Motor neuron (in vitro differentiated cells): Measurements from ENCODE around the gene ATF2. TPM values are rescaled to one million over a fixed set of nuclear protein-coding genes. Genes with fewer than 3 reads are reported as not detected.

Experiments used
- ATAC-seq, 8 experiments: fragments of 200-7000 bp; cut with Tn5 transposase; replicated peaks in 6 of 8; 2 replicates each; pipeline ENCODE4 v1.8.0; 2021; ENCODE audit warnings: mild to moderate bottlenecking in 8 of 8, moderate library complexity in 8 of 8
- H3K27ac ChIP-seq, 2 donors: fragments of 250-450 bp; sonication (Bioruptor Pico); 2 replicates each; pipeline ENCODE4 v1.9.0; 2021; ENCODE audit warnings: antibody characterized with exemption in 2 of 2, mild to moderate bottlenecking in 2 of 2, moderate library complexity in 1 of 2
- H3K4me1 ChIP-seq, 2 donors: fragments of 250-450 bp; sonication (Bioruptor Pico); replicated peaks in 1 of 2; 2 replicates each; pipeline ENCODE4 v1.6.1; 2021; ENCODE audit warnings: antibody characterized with exemption in 2 of 2, mild to moderate bottlenecking in 2 of 2, moderate library complexity in 1 of 2
- H3K4me3 ChIP-seq, 5 donors: fragments of 250-450 bp; sonication (Bioruptor Pico); 2 replicates each; pipeline ENCODE4 v1.9.0; 2021; ENCODE audit warnings: antibody characterized with exemption in 5 of 5, mild to moderate bottlenecking in 5 of 5, moderate library complexity in 4 of 5
- WGBS, 10 experiments: fragments of 450-650 bp; shearing (Covaris generic); methylation state at CpG; one replicate each; pipeline ENCODE4 v1.0.0; 2022; 5-methylcytosine and 5-hydroxymethylcytosine counted together
- in situ Hi-C, 9 experiments: fragments of 400-800 bp; cut with MboI; loops; one replicate each; pipeline ENCODE4 v1.15.0; 2021; ENCODE audit warnings: low sequenced_read_pairs in 9 of 9, low pct_unique_long_range_greater_than_20kb in 2 of 9; ENCODE audit not compliant: unreplicated experiment in 9 of 9
- total RNA-seq, 8 experiments: library from RNA; unstranded; fragments of 300-600 nt; gene quantifications; 2 replicates each; pipeline versions ENCODE4 v1.2.3 to v1.2.4, GENCODE V29; 2022

ATF2 gene
- total RNA-seq = 10 to 100 TPM; 29.9 to 73.5 (median 63.4) TPM

- Histone ChIP-seq H3K4me1 (peaks cover 0 to 4% of the 10 kb centered on the region in 2 donors), H3K4me3 (peak within 1 kb of the TSS; percentile 65 to 92 (median 87)), H3K27ac (peak within 1 kb of the TSS; percentile 91 to 96)
- peak; percentile 85 to 94 (median 92) for ATAC-seq
- in situ Hi-C loops = no loop called here
- 0 to 20% (median 0%) methylated on average over 1 to 12 of the region's 56 CpGs; no CpG with 5 or more reads in 6 of the 10 experiments for WGBS, 10 experiments
Measured at GRCh38 chr2:175167792-175168563, at the start of gene ATF2. Gene ATF2 (minus strand): TSS chr2:175168203. CDS start chr2:175136443, 31,760 bp downstream.

DNA sequence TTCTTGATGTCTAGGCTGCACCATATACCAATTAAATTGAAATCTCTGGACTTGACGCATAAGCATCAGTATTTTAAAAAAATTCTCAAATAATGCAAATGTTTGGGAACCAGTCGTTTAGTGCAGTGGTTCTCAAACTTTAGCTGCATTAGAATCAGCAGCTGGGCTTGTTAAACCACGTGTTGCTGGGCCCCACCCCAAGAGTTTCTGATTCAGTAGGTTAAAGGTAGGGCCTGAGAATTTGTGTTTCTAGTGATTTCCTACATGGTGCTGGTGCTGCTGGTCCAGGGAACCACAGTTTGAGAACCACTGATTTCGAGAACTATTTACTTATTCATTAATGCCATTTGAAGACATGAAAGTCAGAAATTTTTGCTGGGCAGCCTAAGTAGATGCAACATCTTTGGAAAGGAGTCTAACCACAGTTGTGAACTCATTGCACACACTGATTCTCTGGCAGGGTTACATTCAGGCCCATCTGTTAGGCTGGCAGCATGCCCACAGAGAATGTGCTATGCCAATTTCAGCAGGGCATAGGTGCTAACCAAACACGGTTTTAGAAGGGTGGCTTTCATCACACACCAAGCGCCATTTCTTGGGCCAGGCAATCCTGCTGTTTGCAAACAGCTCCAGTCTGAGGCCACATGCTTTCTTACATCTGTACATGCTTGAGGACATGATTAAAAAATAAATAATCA is 39.9 kb upstream of the ATF2 start:
- Histone ChIP-seq H3K4me1 (no peaks in the 10 kb centered on the region), H3K27ac (no peak overlapping the region), H3K4me3 (no peak overlapping the region)
- WGBS, 10 experiments = 11 to 100% (median 76%) methylated on average over 1 to 6 of the region's 6 CpGs; no CpG with 5 or more reads in 2 of the 10 experiments
- ATAC-seq = no peak
- in situ Hi-C loops = no loop called here

DNA sequence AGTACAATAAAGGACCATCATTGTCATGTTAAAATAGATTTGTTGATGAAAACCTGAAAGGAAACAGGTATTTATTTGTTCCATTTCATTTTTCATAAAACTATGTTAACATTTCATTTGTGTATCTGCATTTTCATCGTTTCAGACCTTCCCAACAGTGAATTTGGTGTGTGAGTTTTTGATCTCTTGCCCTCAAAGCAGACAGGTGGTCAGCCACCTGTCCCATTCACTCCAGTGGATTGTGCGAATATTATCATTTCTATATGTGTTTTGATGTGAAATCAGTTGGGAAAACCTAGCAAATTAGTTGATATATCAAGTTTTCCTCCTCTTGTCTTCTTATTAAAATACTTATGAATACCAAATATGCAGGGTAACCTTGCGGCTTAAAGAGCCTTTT is 38.9 kb upstream of the ATF2 start:
- no peaks in the 10 kb centered on the region for H3K4me1 ChIP-seq
- in situ Hi-C loops = no loop called here
- no peak for ATAC-seq
- 0 to 93% (median 63%) methylated on average over 1 to 3 of the region's 3 CpGs for WGBS, 10 experiments
- no peak overlapping the region for H3K4me3 ChIP-seq
- H3K27ac ChIP-seq = no peak overlapping the region

DNA sequence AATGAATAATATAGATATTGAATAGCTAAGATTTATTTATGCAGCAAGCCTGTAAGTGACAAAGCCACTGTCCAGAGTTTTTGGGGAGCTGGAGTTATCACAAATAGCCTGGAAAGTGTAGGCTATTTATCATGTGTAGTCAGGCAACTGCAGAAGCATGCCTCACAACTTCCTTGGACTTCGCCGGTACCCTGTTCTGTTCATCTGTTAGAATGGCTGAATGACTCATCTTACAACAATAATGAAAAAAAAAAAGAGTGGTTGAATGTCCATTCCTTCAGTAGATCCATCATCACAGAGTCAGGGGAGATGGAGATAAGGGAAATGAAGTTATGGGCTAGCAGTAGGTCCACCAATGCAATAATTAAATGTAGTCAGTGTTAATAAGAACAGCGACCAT is 37.5 kb upstream of the ATF2 start:
- Histone ChIP-seq H3K4me3 (no peak overlapping the region), H3K27ac (no peak overlapping the region), H3K4me1 (no peaks in the 10 kb centered on the region)
- WGBS, 10 experiments = 32 to 100% (median 49%) methylated on average over 1 to 3 of the region's 3 CpGs; no CpG with 5 or more reads in 3 of the 10 experiments
- ATAC-seq = peak in 4 of 8 experiments; percentile 17 to 68 (median 32)
- in situ Hi-C loops = no loop called here

GRCh38 chr2:175203621-175204496 is 35.9 kb upstream of the ATF2 start:
- Histone ChIP-seq H3K27ac (no peak overlapping the region), H3K4me3 (no peak overlapping the region), H3K4me1 (no peaks in the 10 kb centered on the region)
- in situ Hi-C loops = no loop called here
- ATAC-seq = peak; percentile 69 to 97 (median 84)
- WGBS, 10 experiments = 11 to 62% (median 41%) methylated on average over 3 to 11 of the region's 12 CpGs

- ATAC-seq = no peak
- Histone ChIP-seq H3K27ac (no peak overlapping the region), H3K4me3 (no peak overlapping the region), H3K4me1 (no peaks in the 10 kb centered on the region)
- in situ Hi-C loops = no loop called here
Measured at GRCh38 chr2:175195012-175195411, 27.0 kb upstream of the ATF2 start.

- in situ Hi-C loops = no loop called here
Measured at GRCh38 chr2:175188761-175189160, 20.8 kb upstream of the ATF2 start.

GRCh38 chr2:175187378-175187777 is 19.4 kb upstream of the ATF2 start:
- in situ Hi-C loops = no loop called here
- ATAC-seq = peak in 3 of 8 experiments; percentile 42 to 84 (median 67)
- Histone ChIP-seq H3K27ac (no peak overlapping the region), H3K4me1 (no peaks in the 10 kb centered on the region), H3K4me3 (no peak overlapping the region)
- WGBS, 10 experiments = 60 to 100% (median 83%) methylated on average over 1 of the region's 1 CpG; no CpG with 5 or more reads in 4 of the 10 experiments

More at GRCh38 chr2:175188761-175189160, 20.8 kb upstream of the ATF2 start:
- Histone ChIP-seq H3K27ac (no peak overlapping the region), H3K4me3 (no peak overlapping the region), H3K4me1 (no peaks in the 10 kb centered on the region)
- no peak for ATAC-seq
- 0 to 75% (median 39%) methylated on average over 1 of the region's 1 CpG; no CpG with 5 or more reads in 4 of the 10 experiments for WGBS, 10 experiments

- WGBS, 10 experiments = 20 to 100% (median 88%) methylated on average over 1 to 2 of the region's 2 CpGs; no CpG with 5 or more reads in 4 of the 10 experiments
- no peak for ATAC-seq
- Histone ChIP-seq H3K27ac (no peak overlapping the region), H3K4me1 (peaks cover 8 to 12% of the 10 kb centered on the region in 2 donors), H3K4me3 (no peak overlapping the region)
- in situ Hi-C loops = no loop called here
Measured at GRCh38 chr2:175183674-175184073, 15.7 kb upstream of the ATF2 start.

DNA sequence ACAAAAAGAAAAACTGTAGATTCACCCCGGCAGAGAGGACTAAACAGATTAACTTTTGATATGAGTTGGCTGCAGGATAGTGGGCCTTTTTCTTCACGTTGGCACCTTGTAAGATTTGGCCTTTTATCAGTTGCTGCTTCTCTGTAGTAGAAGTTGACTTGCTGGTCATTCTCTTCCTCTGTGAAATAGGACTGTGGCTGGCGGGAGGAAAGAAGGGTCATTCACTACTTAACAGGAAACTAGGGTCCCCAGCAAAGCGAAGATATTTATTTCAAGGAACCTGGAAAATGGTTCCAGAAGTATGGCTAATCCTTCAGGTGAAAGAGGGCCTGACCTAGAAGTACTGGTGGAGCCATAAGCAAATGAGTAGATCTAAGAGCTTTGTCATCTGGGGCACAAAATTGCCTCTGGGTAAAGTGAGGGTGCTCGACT is 13.9 kb upstream of the ATF2 start:
- Histone ChIP-seq H3K4me1 (peaks cover 8 to 12% of the 10 kb centered on the region in 2 donors), H3K4me3 (peak overlapping the region; percentile 64 to 98 (median 93)), H3K27ac (peak overlapping the region in 1 of 2 donors; percentile 57)
- in situ Hi-C loops = no loop called here
- 13 to 80% (median 53%) methylated on average over 1 to 5 of the region's 5 CpGs; no CpG with 5 or more reads in 1 of the 10 experiments for WGBS, 10 experiments
- ATAC-seq = no peak

GRCh38 chr2:175181104-175181876 is 13.3 kb upstream of the ATF2 start, which contains the start of gene ATP5MC3:
Gene ATP5MC3 (minus strand): TSS chr2:175181710. CDS start chr2:175181393, 317 bp downstream.
- peak within 1 kb of the TSS; percentile 64 to 98 (median 93) for H3K4me3 ChIP-seq
- in situ Hi-C loops = no loop called here
- WGBS, 10 experiments = 0 to 30% (median 1%) methylated on average over 2 to 27 of the region's 53 CpGs; no CpG with 5 or more reads in 2 of the 10 experiments
- peaks cover 8 to 12% of the 10 kb centered on the region in 2 donors for H3K4me1 ChIP-seq
- H3K27ac ChIP-seq = peak within 1 kb of the TSS; percentile 81 to 85
- peak; percentile 89 to 97 (median 95) for ATAC-seq

DNA sequence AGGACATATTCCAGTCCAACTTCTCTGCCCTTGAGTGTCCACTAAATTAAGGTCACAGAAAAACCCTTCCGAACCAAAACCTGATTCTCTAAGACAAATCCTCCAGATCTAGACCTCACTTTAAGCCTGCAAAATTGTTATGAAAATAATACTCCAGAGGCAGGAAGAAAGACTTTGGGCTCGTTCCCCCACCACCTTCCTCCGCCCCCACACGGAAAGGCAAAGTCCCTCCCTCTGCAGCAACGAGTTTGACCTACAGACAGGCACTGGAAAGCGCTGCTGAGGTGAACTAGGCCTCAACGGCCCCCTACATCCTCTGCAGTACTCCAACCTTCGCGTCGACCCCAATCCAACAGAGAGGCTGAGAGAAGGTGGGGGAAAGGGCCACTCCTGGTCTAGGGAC is 12.7 kb upstream of the ATF2 start:
- peak in 4 of 8 experiments; percentile 25 to 66 (median 56) for ATAC-seq
- in situ Hi-C loops = no loop called here
- peak overlapping the region; percentile 64 to 98 (median 93) for H3K4me3 ChIP-seq
- 0 to 17% (median 3%) methylated on average over 1 to 7 of the region's 10 CpGs; no CpG with 5 or more reads in 4 of the 10 experiments for WGBS, 10 experiments
- peaks cover 8 to 12% of the 10 kb centered on the region in 2 donors for H3K4me1 ChIP-seq
- H3K27ac ChIP-seq = peak overlapping the region; percentile 81 to 85
